ENCODE data around the gene EMC6.

EMC6 gene

DNA sequence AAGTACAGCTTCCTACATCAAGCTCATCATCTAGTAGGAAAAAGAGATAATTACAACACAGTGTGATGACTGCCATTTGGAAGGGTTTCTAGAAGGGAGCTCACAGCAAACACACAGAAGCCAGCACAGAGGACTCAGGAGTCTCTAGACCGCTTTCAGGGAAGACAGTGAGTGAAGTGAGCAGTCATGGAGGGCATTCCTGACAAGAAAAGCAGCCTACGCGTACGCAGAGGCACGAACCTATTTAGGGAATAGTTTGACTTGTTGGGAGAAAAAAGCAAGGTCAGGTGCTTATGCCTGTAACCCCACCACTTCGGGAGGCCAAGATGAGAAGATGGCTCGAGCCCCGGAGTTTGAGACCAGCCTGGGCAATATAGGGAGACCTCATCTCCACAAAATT lies 46.7 kb downstream of the EMC6 start:
- no peak for DNase-seq

DNA sequence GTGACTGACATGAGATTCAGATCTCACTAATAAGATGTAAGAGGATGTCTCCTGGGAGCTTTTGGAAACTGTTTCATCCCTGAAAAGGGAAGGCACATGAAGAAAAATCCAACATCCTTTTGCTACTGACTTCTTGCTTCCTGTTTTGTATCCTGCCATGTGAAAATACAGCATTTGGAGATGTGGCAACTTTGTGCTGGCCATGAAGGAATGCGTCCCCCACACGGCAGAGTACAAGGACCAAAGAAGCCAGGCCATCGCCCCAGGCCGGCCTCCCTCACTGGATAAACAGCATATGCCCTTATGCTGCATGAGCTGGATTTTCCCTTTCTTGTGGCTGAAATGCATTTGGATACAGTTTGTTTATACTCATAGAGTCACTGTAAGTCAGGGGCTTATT lies 49.6 kb downstream of the EMC6 start:
- DNase-seq, result no peak

DNA sequence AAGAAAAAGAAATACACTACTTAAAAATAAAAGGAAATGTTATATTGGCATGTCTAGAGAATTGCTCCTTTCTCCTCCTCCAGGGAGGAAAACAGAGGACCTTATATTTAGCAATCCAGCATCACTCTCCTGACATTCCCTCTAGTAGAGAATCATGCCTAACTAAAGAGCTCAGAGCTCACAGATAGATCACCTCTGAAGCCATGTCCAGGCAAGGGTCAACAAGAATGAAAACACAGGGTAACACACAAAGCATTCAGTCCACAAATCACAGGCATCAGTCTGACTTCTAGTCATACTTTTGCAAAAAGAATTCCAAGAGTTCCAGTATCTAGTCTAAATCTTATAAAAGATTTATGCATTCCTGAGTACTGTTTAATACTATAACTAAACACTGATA lies 50.7 kb downstream of the EMC6 start:
- DNase-seq, result no peak
